GM21381 (cell line): ENCODE measurements around the gene GPC6.

Experiments used
- ATAC-seq: cut with Tn5 transposase; IDR thresholded peaks from one replicate; pipeline ENCODE4 v1.9.1; 2021; ENCODE audit warnings: mild to moderate bottlenecking, moderate library complexity; ENCODE audit not compliant: unreplicated experiment

GPC6 gene

DNA sequence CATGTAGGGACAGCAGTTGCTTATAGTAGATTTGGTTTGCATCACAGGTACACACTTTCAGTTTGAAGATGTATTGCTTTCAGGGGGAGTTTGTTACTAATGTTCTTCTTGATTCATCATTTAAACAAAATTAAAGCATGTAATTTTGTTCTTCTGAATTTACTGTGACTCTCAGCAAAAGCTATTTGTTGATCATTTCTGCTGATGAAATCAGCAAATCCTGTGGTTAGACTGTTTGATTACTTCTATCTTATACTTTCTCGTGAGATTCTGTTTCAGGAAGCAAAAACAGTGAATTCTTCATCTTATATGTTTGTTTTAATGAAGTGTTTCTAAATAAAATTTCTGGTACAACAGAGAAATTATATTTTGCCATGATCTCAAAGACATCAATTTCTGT, 497.6 kb downstream of the GPC6 start:
- ATAC-seq, result no peak

DNA sequence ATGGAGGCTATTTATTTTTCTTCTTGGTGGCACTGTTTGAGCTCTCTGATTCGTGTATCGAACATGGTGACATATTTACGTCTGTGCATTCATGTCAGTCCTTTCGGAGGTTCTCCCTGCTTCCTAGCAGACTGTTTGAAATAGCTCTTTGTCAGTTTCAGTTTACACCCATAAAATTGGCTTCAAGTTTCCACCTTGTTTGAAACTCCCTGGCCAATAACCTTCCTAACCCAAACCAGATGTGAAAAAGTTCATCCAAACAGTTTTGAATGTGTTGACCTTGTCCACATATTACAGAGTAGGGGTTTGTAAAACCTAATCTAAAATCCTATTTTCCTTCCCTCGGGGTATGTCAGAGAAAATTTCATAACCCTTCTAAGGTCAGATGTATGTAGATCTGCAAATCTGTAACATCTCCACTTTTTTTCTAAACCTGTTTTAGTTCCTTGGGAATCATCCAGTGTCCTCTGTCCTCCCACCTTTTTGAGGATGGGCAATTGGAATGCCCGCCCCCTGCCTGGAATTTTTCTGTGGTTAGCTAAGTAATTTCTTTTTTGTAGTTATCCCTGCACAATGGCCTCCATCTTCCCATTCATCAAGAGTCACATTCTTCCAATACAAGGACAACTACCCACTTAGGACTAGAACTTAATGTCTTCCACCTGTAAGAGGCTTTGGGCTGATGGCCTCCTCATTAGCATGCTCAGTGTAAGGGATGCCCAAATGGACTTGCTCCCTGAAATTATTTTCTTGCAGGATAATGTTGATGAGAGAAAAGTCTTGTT, 499.8 kb downstream of the GPC6 start:
- ATAC-seq, result no peak

DNA sequence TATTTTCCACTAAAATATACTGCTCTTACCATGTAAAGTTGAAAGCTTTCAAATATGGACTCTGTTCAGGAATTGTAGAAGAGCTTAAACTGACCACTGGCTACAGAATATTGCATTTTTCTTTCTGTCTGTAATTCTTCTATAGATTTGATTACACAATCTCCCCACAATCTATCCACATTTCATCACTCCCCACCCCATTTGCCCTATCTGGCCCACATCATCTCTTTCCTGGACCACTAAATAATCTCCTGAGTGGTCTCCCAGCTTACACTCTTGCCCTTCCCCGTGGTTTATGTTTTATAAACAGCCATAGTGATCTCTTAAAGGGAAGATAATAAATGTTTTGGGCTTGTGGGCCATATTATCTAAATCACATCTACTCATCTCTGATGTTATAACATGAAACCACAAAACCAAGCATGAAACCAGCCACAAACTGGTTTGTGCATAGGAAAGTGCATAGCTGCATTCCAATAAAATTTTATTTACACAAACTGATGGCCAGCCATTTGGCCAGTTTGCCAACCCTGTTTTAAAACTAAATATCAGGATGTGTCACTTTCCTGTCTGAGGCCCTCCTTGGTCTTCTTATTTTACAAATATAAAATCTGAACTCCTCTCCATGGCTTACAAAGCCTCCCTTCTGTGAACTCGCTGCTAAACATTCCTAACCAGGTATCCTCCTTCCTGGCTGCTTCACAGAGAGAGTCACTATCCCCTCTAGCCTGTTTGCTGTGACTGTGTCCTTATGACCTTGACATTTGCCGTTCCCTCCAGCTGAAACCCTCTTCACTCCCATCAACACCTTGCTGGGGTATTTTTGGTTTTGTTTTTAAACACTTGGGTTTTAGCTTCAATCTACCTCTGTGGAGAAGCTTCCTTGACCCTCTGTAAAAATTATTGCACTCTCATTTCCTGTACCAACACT, 500.9 kb downstream of the GPC6 start:
- no peak for ATAC-seq

DNA sequence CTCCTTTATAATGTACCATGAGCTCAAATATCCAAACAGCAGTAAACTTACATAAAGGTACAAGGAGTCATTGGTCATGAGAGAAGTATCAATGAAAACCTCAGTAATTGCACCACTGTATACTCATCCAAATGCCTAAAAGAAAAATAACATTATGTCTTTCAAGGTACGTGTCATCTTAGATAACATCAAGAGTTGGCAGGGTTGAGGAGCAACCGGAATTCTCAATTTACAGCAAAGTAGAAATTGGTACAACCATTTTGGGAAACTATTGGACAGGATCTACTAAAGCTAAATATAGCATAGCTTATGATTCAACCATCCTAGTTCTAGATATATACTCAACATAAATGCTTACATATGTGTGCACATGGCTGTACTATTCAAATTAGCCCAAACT, 502.8 kb downstream of the GPC6 start:
- ATAC-seq, result no peak

DNA sequence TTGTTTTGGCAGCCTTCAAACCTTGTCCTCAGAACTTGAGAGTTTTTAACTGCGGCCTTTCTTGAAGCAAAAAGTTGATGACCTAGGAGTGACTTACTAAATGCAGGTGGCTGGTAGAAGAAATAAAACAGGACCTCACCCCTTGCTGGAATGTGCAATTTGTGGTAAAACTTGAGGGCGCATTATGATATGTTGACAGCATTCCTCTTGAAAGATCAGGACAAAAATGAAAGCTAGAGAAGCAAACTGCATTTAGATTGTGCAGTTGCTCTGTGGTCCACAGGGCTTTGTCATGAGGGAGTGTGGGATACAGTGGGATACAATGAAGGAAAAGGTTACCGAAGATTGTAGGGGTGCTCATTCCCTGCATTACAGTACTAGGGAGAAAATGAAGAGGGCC, 504.2 kb downstream of the GPC6 start:
- ATAC-seq, result no peak

DNA sequence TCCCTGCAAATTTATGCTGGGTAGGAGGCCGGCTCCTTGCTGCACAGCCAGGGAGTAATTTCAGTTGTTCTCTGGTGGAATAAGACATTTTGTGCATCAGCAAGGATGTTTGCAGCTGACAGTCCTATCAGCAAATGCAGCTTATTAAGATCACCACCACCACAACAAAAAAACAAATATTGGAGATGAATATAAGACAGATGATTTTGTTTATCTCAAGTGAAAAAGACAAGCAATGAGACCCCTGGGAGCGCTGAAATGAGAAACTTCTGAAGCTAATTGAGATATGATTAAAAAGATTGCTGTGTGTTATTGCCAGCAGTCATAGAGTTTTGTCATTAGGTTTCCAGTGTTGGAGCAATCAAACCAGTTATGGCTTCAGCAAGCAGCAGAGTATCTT, 505.6 kb downstream of the GPC6 start:
- ATAC-seq, result no peak

DNA sequence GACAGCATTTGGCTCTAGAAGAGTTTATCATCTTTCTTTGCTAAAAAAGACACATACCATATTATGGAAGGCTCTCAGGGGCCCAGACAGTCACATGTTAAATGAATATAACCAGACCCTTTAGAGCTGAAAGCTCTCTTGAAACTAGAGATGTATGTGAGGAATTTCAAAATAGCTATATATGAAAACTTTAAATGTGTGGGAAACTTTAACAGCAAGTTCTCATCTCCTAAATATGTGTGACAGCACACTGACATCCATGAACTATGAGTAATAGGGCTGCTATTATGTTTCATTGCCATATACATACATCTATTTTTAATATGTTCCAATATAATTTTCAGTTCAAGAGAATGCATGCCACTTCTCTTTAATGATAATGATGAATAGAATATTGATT, 509.5 kb downstream of the GPC6 start:
- ATAC-seq, result no peak

DNA sequence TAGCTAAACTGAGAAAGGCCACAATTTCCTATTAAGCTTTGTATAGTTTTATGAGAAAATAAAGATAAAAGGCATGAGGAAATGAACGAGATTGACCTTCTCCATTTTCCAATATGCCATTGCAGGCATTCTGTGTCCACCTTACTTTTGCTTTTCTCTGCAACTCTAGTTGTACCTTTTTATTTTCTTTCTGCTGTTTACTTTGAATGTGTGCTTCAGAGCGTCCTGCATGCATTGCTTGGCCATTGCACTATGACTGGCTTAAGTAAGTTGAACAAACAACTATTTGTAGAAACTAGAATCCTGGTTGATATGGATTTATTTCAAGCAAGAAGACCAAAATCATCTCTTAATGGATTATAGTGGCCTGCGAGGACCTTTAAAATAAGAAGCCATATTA, 510.3 kb downstream of the GPC6 start:
- no peak for ATAC-seq

DNA sequence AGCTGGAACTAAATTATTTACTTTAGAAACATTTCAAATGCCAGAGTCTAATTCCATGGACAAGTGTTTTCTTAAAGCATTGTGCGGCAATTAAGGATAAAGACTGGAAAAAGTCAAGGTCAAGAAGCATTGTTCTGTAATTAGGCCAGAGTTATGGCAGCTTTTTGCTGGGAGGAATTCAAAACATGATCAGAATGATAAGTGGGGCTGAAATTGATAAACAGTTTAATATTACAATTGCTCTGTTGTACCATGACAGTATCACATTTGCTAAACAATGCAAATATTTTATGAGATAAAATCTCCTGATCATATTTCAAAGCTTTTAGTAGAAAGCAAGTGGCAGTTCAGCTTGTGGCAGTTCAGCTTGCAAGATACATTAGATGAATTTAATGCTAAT, 513.7 kb downstream of the GPC6 start:
- no peak for ATAC-seq

DNA sequence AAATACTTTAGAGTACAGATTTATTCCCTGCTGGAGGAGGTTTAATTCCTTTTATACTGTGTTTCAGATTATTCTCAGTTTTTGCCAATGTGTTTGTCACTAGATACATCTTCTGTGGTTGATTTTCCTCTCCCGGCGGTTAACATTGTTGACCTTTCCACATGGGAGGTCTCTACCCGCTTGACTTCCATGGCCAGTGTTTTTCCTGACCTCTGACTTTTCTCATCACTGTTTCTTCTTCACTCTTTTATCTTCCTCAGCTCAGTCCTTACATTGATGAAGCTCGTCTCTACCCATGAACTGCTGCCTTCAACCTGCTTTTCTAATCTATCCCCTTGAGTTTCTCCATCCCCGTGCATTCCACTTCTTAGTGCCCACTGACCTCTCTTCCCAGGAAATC, 517.4 kb downstream of the GPC6 start:
- no peak for ATAC-seq

DNA sequence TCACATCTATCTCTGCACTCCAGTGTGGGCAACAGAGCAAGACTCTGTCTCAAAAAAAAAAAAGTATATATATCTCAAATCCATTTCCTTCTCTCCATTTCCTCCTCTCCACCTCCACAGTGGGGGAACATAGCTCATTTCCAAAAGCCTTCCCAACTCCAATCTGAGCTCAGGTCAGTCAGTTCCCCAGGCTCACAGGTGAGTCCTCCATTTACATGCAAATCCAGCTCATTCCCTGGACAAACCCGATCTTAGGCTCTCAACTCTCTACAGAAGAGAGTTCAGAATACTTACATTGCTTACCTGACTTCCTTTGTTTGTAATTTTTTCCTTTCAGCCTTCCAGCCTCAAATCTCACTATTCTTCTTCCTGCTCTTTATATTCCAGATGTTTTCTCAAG, 518.3 kb downstream of the GPC6 start:
- ATAC-seq, result no peak

DNA sequence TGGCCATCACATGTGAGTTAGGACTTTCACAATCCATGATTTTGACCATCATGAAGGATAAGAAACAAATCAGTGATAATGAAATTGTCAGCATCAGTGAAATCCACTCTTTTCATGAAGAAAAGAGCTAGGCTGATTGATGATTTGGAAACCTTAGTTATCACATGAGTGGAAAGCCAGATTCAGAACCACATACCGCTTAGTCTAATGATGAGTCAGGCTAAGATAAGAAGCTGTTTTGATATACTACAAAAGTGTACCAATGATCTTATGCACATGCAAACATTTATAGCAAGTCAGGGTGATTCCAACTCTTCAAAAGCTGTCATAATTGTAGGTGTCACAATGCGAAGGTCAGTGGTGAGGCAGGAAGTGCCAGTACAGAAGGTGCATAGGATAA, 519.3 kb downstream of the GPC6 start:
- ATAC-seq, result no peak

DNA sequence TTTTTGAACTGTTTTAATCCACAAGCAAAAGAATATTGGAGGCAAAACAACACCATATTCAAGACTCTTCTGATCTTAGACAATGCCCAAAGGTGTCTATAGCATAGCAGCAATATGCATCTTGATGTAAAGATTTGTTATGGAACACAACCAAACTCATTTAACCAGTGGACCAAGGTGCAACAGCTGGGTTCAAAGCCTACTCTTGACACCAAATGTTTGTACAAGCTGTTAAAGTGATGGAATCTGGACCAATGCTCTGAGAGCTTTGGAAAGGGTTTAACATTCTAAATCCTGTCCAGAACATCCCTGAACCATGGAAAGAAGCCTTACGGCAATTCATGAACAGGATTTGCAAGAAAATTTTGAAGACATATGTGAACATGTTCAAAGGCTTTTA, 520.0 kb downstream of the GPC6 start:
- ATAC-seq, result no peak

DNA sequence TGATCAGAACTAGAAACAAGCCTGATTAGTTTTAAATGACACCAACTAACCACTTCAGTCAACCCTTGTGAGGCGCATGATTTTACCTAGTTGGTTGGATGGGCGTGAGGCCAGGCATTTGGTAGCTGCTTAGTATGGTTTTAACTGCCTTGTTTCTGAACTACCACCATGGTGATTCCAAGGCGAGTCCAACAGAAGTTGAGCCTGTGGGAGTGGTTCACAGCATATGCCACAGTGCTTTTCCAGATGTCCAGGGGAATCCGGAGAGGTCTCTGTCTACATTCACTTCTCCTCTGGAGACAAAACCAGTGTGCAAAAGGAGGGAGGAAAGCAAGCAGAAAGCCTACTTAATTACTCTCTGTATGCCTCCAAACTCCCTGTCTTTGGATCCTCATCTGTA, 524.1 kb downstream of the GPC6 start:
- ATAC-seq, result no peak

DNA sequence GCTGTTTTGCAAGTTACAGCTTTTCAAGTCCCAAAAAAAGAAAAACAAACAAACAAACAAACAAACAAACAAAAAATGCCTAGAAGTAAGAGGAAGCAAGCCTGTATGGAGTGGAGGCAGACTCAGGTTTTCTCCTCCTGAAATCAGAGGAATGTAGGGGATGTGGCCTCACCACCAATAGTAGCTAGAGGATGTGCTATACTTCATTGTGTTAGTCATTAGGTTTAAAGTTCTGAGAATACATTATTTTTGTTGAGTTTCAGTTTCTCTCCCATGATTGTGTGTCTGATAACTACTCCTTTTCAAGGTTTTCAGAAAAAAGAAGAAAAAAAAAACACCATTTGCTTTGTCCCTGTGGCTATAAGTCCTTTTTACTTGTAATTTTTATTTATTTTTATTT, 524.5 kb downstream of the GPC6 start:
- ATAC-seq, result no peak

DNA sequence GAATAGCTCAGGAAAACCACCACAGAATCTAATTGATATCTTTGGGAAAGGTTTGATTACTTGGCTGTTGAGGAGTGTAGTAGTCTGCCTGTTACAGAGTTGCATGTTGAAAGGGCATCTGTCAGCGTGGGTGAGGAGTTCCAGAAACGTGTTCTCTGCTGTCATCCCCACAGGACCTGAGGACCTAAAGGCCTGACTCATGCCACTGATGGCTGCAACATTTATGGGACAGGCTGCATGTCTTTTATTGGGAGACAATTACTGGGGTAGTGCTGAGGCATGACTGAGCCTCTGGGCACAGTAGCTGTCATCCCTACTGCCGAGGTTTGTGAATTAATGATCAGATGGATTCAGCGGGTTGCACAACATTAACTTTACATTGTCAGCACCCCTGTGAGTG, 525.9 kb downstream of the GPC6 start:
- no peak for ATAC-seq

DNA sequence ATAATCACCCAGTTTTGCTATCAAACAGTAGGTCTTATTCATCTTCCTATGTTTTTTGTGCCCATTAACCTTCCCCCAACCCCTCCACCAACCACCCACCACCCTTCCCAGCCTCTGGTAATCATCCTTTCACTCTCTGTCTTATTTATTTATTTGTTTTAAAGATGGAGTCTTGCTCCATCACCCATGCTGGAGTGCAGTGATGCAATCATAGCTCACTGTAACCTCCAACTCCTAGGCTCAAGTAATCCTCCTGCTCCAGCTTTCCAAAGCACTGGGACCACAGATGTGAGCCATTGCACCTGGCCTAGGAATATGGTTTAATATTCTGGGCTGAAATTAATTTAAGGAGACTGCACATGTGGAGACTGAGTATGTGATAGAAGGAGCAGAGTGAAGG, 527.0 kb downstream of the GPC6 start:
- no peak for ATAC-seq

DNA sequence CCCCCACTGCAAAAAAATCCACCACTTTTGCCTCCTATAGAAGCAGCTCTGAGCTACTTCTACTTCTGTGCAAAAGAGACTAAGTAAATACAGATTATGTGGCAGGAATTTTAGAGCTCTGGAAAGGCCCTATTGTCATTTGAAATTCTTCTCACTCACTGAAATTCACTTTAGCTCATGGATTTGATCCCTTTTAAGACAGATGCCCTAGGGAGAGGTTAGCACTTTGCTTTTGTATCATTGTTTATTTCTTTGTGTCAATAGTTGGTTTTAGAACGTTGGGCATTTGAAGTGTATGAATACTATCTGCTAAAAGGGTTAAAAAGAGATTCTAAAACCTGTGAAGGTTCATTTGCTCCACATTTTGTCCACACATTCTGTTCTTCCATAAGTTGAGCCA, 528.7 kb downstream of the GPC6 start:
- ATAC-seq, result no peak

DNA sequence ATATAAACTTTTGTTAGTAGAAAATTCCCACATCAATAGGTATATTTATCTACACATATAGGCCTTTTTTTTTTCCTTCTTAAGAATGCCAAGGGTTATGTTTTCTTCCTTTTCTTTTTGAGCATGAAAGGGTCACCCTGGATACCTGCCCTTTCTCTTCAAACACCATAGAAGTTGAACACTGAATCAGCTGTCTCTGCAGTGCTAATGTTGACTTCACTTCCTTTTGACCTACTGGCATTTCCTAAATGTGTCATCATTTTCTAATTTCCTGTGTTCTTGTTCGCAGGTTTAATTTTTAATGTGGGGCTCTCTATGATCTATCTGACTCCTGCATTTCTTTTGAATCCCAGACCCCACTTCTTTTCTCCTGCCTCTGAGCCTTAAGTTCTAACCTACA, 532.0 kb downstream of the GPC6 start:
- ATAC-seq, result no peak

DNA sequence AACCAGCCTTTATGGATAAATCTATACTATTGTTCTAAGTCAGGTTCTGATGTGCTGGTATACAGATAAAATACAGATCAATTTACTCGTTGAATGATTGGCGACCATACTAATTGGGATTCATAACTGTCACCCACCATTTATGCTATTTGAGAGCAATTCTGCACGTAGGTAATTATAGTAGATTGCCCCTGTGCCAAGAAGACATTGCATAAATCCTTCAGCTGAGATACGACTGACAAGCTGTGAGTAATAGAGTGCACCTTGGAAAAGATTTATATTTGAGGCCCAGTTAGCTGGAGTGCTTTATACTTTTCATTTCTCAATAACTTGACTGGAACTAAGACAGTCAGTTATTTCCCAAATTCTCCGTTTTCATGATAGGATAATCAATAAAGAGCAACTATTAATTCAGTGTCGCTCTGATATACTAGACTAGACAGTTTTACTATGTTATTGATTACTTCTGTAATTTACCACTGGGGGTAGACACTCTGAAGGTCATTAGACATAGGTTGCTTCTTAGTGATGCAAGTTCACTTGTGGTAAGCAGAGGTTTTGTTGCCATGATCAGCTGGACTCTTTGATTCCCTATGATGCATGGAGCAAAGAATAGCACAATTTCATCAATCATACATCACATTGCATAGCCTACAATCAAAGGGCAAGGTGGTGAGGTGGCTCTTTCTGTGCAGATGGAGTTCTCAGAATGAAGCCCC, 536.3 kb downstream of the GPC6 start:
- ATAC-seq, result no peak

DNA sequence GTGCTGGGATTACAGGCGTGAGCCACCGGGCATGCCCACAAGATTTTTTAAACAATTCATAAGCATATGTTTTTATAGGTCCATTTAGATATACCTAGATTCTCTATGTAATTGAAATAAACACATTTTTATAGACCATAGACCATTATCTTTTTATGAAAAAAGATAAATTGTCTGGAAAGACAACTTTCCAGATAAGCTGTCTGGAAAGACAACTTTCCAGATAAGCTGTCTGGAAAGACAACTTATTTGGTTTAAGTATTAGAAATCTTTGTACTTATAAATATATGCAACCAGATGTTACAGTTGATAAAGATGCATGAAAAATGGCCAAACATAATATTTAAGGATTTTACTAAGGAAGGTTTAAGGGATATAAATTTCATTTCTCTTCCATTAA, 538.5 kb downstream of the GPC6 start:
- no peak for ATAC-seq

DNA sequence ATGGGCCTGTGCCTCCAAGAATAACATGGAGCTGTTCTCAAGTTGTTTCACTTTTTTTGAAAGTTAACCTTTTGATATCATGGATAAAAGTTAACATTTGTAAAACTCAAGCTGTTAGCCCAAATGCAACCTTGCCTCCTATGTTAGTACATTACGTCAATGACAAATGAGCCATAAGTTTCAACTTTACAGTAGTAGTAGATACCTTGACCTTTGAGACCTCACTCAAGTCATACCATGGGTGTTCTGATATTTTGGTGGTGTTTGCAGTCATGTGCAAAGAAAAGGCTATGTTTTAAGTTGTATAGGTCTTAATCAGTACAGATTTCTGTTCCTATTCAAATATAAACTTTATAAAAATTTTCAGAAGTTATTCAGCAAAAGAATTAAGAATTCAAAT, 539.2 kb downstream of the GPC6 start:
- no peak for ATAC-seq
